Vagina (tissue), 2 donors: Measurements from ENCODE around the gene RRP36.

Source experiments
- POLR2A ChIP-seq, 2 donors: fragments of 450-650 bp; IDR thresholded peaks; one replicate each; pipeline ENCODE4 v1.6.1; 2017; ENCODE audit warnings: antibody characterized with exemption in 2 of 2, mild to moderate bottlenecking in 2 of 2, moderate library complexity in 2 of 2
- POLR2AphosphoS5 ChIP-seq, 2 donors: sonication (generic); formaldehyde crosslinking; IDR thresholded peaks; one replicate each; pipeline ENCODE4 v1.9.0; 2017; ENCODE audit warnings: antibody characterized with exemption in 2 of 2, mild to moderate bottlenecking in 2 of 2, low read depth in 1 of 2; ENCODE audit not compliant: insufficient read depth in 1 of 2
- TF ChIP-seq, protein P1 (sequence below), 3 experiments: fragments of 450-650 bp in 2 of 3; fragments of 200-600 bp in 1 of 3; sonication (generic) in 1 of 3; IDR thresholded peaks; one replicate each; pipeline ENCODE4 v1.5.1; 2017 to 2019; ENCODE audit warnings: antibody characterized with exemption in 3 of 3, mild to moderate bottlenecking in 2 of 3, moderate library complexity in 2 of 3

DNA sequence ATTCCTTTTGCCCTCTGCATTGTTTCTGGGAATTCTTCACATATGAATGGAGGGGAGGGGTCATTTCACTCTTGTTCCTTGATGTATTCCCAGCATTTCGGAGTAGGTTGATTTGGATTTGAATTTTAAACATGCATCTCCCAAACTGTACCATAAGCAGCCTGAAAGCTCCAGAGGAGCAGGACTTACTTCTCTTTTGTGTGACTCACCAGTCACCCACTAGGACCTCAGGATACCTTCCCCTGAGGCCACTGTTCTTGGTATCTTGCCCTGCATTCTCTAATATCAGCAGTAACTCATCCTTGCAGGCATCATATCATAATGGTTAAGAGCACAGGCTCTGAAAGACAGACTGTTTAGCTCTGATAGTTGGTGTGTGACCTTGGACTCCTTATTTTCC, 37.1 kb downstream of the RRP36 start:
- TF ChIP-seq POLR2A (IDR thresholded peaks at IDR 0.05) (no peak), POLR2AphosphoS5 (IDR thresholded peaks at IDR 0.05; ENCODE audit: insufficient read depth in 1 of 2, low read depth in 1 of 2) (no peak)
- TF ChIP-seq, protein P1, sequence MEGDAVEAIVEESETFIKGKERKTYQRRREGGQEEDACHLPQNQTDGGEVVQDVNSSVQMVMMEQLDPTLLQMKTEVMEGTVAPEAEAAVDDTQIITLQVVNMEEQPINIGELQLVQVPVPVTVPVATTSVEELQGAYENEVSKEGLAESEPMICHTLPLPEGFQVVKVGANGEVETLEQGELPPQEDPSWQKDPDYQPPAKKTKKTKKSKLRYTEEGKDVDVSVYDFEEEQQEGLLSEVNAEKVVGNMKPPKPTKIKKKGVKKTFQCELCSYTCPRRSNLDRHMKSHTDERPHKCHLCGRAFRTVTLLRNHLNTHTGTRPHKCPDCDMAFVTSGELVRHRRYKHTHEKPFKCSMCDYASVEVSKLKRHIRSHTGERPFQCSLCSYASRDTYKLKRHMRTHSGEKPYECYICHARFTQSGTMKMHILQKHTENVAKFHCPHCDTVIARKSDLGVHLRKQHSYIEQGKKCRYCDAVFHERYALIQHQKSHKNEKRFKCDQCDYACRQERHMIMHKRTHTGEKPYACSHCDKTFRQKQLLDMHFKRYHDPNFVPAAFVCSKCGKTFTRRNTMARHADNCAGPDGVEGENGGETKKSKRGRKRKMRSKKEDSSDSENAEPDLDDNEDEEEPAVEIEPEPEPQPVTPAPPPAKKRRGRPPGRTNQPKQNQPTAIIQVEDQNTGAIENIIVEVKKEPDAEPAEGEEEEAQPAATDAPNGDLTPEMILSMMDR (IDR thresholded peaks at IDR 0.05), result no peak
